AG10803 (cell line): Measurements from ENCODE around the gene PPP1R1C.

Source experiments
- DNase-seq: peaks from one replicate; pipeline ENCODE4 v3.0.0; 2010; ENCODE audit warnings: low read depth
- H3K4me3 ChIP-seq: 2 replicates; pipeline ENCODE4 v1.5.1; 2011; ENCODE audit warnings: mild to moderate bottlenecking, low read length, control low read depth
- TF ChIP-seq, protein P1 (sequence below): conservative IDR thresholded peaks from 2 replicates; pipeline ENCODE4 v1.5.1; 2011; ENCODE audit warnings: mild to moderate bottlenecking, low read length, control low read depth, inconsistent platforms

The PPP1R1C gene

DNA sequence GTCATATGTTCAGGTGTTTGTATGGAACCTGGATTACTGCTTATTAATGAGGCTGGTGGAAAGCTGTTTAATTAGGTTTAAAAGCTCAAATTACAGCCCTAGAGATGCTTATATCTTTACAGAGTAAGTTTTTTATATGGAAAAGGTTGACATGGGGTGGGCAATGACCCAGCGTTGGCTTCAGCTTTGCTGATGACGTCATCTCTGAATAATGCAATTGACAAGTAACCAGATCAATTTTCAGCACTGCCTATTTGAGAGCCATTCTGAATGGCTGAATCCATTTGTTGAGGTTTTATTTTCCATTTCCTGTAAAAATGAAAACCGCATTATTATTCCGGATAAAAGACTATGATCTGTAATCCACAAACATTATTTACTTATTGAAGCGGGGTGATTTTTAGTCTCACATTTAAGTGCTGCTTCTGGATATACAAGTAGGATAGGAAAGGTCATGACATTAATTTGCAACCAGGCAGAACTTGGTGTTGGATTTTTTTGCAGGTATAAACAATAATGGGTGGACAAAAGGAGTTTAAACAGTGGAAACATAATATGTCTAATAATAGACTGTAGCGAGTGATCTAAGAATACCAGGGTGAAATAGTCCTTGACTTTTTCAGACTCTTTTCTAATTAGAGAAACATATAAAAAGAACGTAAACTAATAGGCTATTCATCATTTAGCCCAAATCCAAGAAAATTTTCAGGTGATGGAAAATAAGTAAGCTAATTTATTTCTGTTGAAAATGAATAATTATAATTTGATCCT, 2.7 kb downstream of the PPP1R1C start:
- DNase-seq: no peak
- TF ChIP-seq, protein P1, sequence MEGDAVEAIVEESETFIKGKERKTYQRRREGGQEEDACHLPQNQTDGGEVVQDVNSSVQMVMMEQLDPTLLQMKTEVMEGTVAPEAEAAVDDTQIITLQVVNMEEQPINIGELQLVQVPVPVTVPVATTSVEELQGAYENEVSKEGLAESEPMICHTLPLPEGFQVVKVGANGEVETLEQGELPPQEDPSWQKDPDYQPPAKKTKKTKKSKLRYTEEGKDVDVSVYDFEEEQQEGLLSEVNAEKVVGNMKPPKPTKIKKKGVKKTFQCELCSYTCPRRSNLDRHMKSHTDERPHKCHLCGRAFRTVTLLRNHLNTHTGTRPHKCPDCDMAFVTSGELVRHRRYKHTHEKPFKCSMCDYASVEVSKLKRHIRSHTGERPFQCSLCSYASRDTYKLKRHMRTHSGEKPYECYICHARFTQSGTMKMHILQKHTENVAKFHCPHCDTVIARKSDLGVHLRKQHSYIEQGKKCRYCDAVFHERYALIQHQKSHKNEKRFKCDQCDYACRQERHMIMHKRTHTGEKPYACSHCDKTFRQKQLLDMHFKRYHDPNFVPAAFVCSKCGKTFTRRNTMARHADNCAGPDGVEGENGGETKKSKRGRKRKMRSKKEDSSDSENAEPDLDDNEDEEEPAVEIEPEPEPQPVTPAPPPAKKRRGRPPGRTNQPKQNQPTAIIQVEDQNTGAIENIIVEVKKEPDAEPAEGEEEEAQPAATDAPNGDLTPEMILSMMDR: no peak
- H3K4me3 ChIP-seq: no peak overlapping the region

DNA sequence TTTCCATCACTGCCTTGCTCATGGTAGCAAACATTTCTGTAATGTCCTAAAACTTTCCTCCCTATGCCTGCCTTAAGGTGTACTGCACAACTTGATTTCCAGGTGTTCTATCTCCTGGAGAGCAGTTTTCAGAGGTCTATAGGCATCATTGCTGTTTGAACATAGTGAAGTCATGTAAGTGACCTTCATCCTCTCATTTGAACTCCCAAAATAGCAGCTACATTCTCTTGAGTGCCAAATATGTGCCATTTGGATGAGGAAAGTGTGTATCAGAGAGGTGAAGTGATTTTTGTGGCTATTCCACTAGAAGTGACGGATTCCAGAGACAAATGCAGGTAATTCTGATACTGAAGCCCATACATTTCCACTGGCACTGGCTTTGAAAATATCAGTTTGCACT, 3.4 kb downstream of the PPP1R1C start:
- TF ChIP-seq, protein P1: no peak
- no peak overlapping the region for H3K4me3 ChIP-seq
- DNase-seq: no peak

DNA sequence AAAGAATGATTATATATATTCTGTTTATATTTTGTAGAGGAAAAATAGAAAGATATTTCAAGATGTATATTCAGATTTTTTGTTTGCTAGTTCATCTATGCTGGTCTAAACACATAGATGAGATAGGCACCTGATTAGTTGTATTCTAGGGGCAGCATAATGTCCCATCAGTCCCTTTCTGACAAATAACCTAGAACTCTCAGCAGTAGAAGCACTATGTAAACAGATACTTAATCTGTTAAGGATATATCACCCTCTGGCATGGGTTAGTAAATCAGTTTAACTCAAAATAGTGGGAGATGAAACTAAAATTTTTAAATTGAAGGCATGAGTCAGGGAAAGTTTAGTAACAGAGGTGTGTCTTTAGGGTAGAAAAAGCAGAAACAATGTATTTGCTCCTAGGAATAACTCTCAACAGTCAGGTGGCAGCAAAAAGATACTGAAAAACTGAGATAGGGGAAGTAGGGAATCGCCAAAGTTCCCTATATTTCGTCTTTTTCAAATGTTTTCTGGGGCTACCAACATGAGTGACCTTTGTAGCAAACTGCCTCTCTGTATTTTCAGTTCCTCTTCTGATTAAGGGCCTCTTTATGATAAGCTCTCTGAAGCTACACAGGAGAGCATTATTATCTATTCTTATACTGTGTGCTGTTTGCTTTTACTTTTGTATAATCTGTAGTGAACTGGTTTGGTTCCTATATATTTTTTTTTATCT, 5.7 kb downstream of the PPP1R1C start:
- no peak for DNase-seq
- TF ChIP-seq, protein P1: no peak
- no peak overlapping the region for H3K4me3 ChIP-seq

DNA sequence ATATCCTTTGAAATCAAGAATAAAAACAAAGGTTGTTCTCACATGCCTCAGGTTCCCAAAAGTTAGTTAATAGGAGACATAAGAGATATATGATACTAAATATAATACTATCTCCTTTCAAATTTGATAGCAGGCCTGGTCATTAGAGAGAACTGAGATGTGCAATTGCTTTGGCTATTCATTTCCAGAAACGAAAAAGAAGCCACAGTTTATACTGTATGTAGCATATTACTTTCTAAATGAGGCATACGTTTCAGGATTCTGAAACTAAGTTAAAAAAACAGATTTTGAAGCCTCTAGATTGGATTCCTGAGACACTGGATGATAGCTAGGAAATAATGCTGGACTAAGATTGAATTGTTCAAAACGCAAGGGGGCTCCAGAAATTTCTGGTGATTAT, 7.1 kb downstream of the PPP1R1C start:
- H3K4me3 ChIP-seq: no peak overlapping the region
- TF ChIP-seq, protein P1: no peak
- no peak for DNase-seq

DNA sequence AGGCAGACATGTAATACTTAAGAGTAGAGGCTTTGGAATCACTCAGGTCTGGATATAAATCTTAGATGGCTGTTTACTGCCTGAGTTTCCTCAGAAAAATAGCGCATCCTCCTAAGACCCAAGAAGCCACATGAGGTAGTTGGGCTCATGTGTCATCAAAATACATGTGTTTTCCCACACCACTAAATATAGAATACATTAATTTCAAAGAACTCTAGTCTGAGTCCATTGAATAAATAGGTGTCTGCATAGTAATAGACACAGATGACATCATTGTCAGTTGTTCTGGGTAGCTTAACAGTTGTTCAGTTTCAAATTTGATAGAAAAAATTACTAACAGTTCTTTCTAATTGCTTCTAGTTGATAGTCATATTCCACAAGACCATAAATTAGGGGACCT, 9.6 kb downstream of the PPP1R1C start:
- H3K4me3 ChIP-seq: no peak overlapping the region
- TF ChIP-seq, protein P1: no peak
- DNase-seq: no peak

DNA sequence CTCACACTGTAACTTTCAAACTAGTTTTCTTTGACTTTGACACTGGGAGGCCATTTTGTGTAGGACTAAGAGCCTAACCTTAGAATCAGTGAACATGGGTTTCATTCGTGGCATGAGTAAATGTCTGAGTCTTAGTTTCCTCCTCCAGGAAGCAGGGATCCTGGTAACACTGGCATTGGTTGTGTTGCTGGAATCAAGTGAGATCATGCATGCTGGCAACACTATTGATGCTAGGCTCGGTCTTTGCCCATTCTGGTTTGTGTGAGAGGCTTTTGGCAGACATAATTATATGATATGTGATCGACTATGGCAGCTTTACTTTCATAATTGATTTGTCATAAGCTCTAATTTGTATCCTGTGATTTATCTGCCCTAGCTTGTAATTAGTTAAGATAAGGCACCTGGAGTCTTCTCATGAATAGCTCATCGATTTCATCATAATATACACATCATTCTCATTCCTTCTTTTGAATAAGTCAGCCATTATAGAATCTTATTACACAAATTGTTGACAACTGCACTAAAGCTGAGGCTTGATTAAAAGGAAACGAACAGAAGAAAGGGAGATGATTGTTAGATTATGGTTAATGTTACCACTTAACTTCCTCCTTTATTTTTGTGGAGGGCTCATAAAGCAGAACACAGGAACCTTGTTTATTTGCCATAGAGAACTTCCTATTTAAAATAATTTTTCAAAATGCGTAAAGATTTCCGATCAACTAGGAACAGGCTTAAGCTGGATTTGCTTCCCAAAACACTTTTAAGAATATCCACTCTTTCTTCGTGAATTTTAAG, 12.6 kb downstream of the PPP1R1C start:
- no peak for DNase-seq
- TF ChIP-seq, protein P1: no peak
- H3K4me3 ChIP-seq: no peak overlapping the region
